Testis (tissue), 2 donors: ENCODE results near the gene MEGF6.

Source experiments
- POLR2A ChIP-seq: fragments of 450-650 bp; IDR thresholded peaks from one replicate; pipeline ENCODE4 v1.6.1; 2017; ENCODE audit warnings: antibody characterized with exemption, mild to moderate bottlenecking, moderate library complexity
- TF ChIP-seq, protein P1 (sequence below), 3 experiments: fragments of 450-650 bp in 2 of 3; fragments of 200-600 bp in 1 of 3; sonication (generic) in 1 of 3; IDR thresholded peaks; one replicate each; pipeline ENCODE4 v1.5.1; 2016 to 2019; ENCODE audit warnings: antibody characterized with exemption in 3 of 3, mild to moderate bottlenecking in 2 of 3, moderate library complexity in 1 of 3

DNA sequence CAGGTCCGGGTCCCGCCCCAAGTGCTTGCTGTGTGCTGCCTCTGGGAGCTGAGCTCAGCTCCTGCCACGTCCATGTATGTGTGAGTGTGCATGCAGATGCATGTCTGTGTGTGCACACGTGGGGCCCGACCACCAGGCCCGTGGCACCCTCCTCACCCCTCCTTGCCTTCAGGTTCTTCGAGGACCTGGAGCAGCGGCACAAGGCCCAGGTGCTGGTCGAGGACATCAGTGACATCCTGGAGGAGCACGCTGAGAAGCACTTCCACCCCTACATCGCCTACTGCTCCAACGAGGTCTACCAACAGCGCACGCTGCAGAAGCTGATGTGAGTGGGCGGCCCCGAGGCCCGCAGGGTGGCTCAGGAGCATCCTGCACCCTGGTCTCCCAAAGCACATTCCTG, 138.4 kb downstream of the MEGF6 start:
- TF ChIP-seq, protein P1, sequence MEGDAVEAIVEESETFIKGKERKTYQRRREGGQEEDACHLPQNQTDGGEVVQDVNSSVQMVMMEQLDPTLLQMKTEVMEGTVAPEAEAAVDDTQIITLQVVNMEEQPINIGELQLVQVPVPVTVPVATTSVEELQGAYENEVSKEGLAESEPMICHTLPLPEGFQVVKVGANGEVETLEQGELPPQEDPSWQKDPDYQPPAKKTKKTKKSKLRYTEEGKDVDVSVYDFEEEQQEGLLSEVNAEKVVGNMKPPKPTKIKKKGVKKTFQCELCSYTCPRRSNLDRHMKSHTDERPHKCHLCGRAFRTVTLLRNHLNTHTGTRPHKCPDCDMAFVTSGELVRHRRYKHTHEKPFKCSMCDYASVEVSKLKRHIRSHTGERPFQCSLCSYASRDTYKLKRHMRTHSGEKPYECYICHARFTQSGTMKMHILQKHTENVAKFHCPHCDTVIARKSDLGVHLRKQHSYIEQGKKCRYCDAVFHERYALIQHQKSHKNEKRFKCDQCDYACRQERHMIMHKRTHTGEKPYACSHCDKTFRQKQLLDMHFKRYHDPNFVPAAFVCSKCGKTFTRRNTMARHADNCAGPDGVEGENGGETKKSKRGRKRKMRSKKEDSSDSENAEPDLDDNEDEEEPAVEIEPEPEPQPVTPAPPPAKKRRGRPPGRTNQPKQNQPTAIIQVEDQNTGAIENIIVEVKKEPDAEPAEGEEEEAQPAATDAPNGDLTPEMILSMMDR (IDR thresholded peaks at IDR 0.05): no peak
- TF ChIP-seq POLR2A: no peak
